ENCODE measurements around the gene HEMK1. TPM values are rescaled to one million over a fixed set of nuclear protein-coding genes. Genes with fewer than 3 reads are reported as not detected.

Gene HEMK1
- total RNA-seq, 2 donors from 2014 or later, result 6.7 to 9.6 TPM

- TF ChIP-seq POLR2A (IDR thresholded peaks at IDR 0.05), result no peak
- no peak for TF ChIP-seq CTCF (IDR thresholded peaks at IDR 0.05)
- no peaks in the 10 kb centered on the region for H3K36me3 ChIP-seq (replicated peaks in 1 of 2; ENCODE audit: insufficient read depth in 1 of 2, low read depth in 2 of 2)
- 73 to 87% methylated on average over 3 of the region's 3 CpGs for WGBS, 2 donors
- no peak overlapping the region for H3K27ac ChIP-seq
- intact Hi-C loops (cut with DNase I), result no loop called here
- ATAC-seq (no peak), DNase-seq (no peak)
- H3K4me1 ChIP-seq, result peaks cover 17% of the 10 kb centered on the region
- no peak overlapping the region for H3K4me3 ChIP-seq
- no peaks in the 10 kb centered on the region for H3K9me3 ChIP-seq
- H3K27me3 ChIP-seq, result no peaks in the 10 kb centered on the region
Observed at GRCh38 chr3:50626401-50626800, 57.1 kb downstream of the HEMK1 start.

DNA sequence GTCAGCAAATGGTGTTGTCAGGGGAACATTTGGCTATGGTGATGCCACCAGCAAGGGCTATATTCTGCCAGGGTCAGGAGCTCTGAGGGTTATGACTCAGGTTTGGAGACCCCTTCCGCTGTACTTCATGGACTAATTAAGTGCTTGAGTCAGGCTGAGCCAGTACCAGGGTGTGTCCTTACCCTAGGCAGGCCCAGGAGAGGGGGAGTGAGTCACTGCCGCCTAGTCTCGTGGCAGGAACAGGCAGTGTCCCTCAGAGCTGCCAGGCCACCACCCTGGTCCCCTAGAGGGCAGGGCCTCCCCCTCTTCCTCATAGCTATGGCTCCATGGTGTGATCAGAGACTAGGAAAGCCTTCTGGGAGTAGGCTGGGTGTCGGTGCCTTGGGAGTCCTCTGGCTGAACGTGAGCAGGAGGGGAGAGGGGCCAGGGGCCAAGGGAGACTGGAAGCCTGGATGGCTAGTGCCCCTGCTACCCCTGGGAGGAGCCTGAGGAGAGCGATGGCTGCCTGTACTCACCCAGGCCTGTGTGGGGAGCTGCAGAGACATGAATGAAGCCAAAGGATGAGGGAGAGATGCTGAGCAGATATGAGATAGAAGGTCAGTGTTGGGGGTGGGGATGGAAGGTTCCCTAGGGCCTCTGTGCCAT, 58.2 kb downstream of the HEMK1 start:
- Histone ChIP-seq H3K27me3 (no peaks in the 10 kb centered on the region), H3K4me1 (peaks cover 17% of the 10 kb centered on the region), H3K27ac (no peak overlapping the region), H3K4me3 (no peak overlapping the region), H3K9me3 (no peaks in the 10 kb centered on the region), H3K36me3 (replicated peaks in 1 of 2; ENCODE audit: insufficient read depth in 1 of 2, low read depth in 2 of 2) (no peaks in the 10 kb centered on the region)
- intact Hi-C loops (cut with DNase I), result no loop called here
- 68 to 100% methylated on average over 1 to 6 of the region's 6 CpGs for WGBS, 2 donors
- ATAC-seq (no peak), DNase-seq (peak in 1 of 4 donors; percentile 53)
- TF ChIP-seq POLR2A (IDR thresholded peaks at IDR 0.05) (no peak), CTCF (IDR thresholded peaks at IDR 0.05) (no peak)

DNA sequence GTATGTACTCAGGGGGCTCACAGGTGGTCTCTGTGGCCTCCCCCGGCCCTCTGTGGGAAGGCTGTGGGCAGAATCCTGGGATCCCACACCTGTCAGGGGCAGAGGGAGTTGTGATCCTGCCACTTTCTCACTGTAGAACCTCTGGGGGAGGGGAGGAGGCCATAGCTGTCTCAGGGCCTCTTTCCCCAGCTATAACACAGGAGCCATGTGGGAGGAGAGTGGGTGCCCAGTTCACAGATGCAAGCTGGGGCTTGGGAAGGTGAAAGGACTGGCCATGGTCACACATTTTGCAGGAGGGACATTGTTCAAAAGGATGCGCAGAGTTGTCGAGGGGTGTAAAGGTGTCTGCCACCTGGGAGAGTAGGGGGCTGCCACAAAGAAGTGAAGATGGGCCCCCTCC, 59.3 kb downstream of the HEMK1 start:
- TF ChIP-seq CTCF (IDR thresholded peaks at IDR 0.05), result no peak
- no peak for TF ChIP-seq POLR2A (IDR thresholded peaks at IDR 0.05)
- intact Hi-C loops (cut with DNase I), result no loop called here
- DNase-seq (no peak), ATAC-seq (no peak)
- no peaks in the 10 kb centered on the region for H3K27me3 ChIP-seq
- 87 to 95% methylated on average over 3 of the region's 3 CpGs for WGBS, 2 donors
- peaks cover 15% of the 10 kb centered on the region for H3K4me1 ChIP-seq
- H3K36me3 ChIP-seq (replicated peaks in 1 of 2; ENCODE audit: insufficient read depth in 1 of 2, low read depth in 2 of 2), result no peaks in the 10 kb centered on the region
- no peaks in the 10 kb centered on the region for H3K9me3 ChIP-seq
- H3K27ac ChIP-seq, result no peak overlapping the region
- H3K4me3 ChIP-seq, result no peak overlapping the region

- TF ChIP-seq CTCF (IDR thresholded peaks at IDR 0.05) (no peak), POLR2A (IDR thresholded peaks at IDR 0.05) (no peak)
- H3K9me3 ChIP-seq, result no peaks in the 10 kb centered on the region
- 86% methylated on average over 6 of the region's 6 CpGs; no CpG with 5 or more reads in 1 of the 2 donors for WGBS, 2 donors
Observed at GRCh38 chr3:50630394-50630793, 61.1 kb downstream of the HEMK1 start.

DNA sequence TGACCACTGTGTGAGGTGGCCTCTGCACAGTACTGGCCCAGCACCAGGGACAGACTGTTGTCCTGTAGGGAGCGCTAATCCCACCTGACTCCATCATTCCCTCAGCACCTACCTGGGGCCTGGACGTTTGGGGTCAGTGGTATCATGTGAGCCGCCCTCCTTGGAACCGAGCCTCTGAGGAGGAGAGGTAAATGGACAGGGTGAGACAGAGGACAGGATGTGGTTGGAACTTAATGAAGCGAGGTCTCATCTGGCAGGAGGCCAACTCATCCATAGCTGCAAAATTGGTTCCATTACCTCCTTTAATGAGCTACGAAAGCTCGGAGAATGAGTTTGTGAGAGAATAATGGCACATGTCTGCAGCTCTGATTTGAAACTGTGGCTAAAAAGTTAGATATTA, 61.6 kb downstream of the HEMK1 start:
- Histone ChIP-seq H3K4me3 (no peak overlapping the region), H3K27me3 (no peaks in the 10 kb centered on the region), H3K36me3 (replicated peaks in 1 of 2; ENCODE audit: insufficient read depth in 1 of 2, low read depth in 2 of 2) (no peaks in the 10 kb centered on the region), H3K9me3 (no peaks in the 10 kb centered on the region), H3K27ac (no peak overlapping the region), H3K4me1 (no peaks in the 10 kb centered on the region)
- DNase-seq (no peak), ATAC-seq (no peak)
- TF ChIP-seq POLR2A (IDR thresholded peaks at IDR 0.05), result no peak
- 75 to 90% methylated on average over 7 of the region's 7 CpGs for WGBS, 2 donors
- intact Hi-C loops (cut with DNase I), result loop anchor here (10.0 kb wide), 1 partner anchor 744 kb away; no protein-coding TSS in a partner anchor

More at GRCh38 chr3:50630394-50630793, 61.1 kb downstream of the HEMK1 start:
- no peak for ATAC-seq
- intact Hi-C loops (cut with DNase I), result loop anchor here (10.0 kb wide), 1 partner anchor 744 kb away; no protein-coding TSS in a partner anchor
- Histone ChIP-seq H3K36me3 (replicated peaks in 1 of 2; ENCODE audit: insufficient read depth in 1 of 2, low read depth in 2 of 2) (no peaks in the 10 kb centered on the region), H3K27ac (no peak overlapping the region), H3K4me3 (no peak overlapping the region), H3K27me3 (no peaks in the 10 kb centered on the region), H3K4me1 (no peaks in the 10 kb centered on the region)
- no peak for DNase-seq

Data from body of pancreas (tissue), 4 donors.